NOMO-1 (cell line): ENCODE results near the gene CYBRD1.

Source experiments
- DNase-seq, 2 experiments: peaks; one replicate each; lab custom pipeline; 2025; ENCODE audit not compliant: unreplicated experiment in 2 of 2; lab: John Stamatoyannopoulos, UW

The CYBRD1 gene

DNA sequence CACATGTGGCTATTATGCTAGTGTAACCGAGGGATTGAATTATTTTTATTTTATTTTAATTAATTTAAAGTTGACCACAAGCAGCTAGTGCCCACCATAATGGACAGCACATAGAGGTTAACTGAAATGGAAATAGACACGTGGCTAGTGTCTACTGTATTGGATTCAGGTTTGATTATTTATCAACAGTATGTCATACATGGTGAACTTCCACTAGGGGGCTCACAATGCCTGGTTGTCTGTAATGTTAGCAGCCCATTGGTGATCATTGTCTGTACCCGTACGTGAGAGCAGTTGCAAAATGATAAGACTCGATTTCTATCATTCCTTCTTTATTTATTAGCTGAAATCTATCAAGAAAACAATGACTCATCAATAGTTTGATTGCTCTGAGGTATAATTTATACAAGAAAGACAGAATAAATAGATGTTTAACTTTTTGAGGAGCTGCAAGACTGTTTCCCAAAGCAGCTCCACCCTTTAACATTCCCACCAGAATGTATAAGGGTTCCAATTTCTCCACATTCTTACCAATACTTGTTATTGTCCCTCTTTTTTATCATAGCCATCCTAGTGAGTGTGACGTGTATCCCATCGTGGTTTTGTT lies 76.5 kb downstream of the CYBRD1 start:
- peak; percentile 29 to 75 for DNase-seq

DNA sequence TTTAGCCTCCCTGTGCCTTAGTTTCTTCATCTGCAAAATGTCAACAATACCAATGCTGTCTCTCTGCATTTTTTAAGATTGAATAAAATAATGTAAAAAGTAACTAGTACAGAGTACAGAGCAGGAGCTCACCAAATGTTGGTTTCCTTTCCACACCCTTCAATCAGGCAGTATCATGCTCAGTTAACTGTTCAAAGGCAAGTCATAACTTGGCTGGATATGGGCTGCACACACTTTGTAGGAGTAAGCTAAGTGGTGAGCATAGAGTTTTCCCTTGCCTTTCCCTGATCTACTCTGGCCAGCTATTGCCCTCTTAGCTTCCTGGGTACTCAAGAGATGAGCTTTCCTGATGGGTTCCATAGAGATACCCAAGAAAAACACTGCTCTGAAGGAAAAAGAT lies 77.9 kb downstream of the CYBRD1 start:
- DNase-seq, result no peak

GRCh38 chr2:171602352-171602751 lies 80.1 kb downstream of the CYBRD1 start:
- DNase-seq, result no peak
